HepG2 (cell line): Measurements from ENCODE around the gene CIBAR2. TPM values are rescaled to one million over a fixed set of nuclear protein-coding genes. Genes with fewer than 3 reads are reported as not detected.

Experiments used
- ATAC-seq: fragments of 200-7000 bp; cut with Tn5 transposase; 3 replicates; pipeline ENCODE4 v1.9.1; 2020; ENCODE audit warnings: mild to moderate bottlenecking, moderate library complexity
- BruUV-seq: library from RNA; stranded (reverse); fragments of 400-500 nt; replicated peaks from 2 replicates; lab custom pipeline; 2021; lab: Mats Ljungman, UMichigan
- CTCF ChIA-PET: fragments of 300-600 bp; formaldehyde crosslinking; extraction: SDS; loops from one replicate; lab custom pipeline; 2021; ENCODE audit warnings: low total read pairs, inconsistent platforms, low intra/inter-chr PET ratio; lab: Yijun Ruan, JAX
- POLR2A ChIA-PET: fragments of 350-600 bp; sonication (Branson Sonifier 250); formaldehyde crosslinking; loops from one replicate; lab custom pipeline; 2020; ENCODE audit warnings: antibody characterized with exemption, inconsistent platforms; lab: Yijun Ruan, JAX
- DNase-seq: peaks from one replicate; pipeline ENCODE4 v3.0.0-alpha.2; 2015; ENCODE audit warnings: low spot score
- FAIRE-seq: peaks from 3 replicates; lab custom pipeline; 2011; peaks lifted over from hg19 to GRCh38; lab: Jason Lieb, UNC
- H2AFZ ChIP-seq: one replicate; pipeline ENCODE4 v1.6.1; 2011; ENCODE audit warnings: low read length, inconsistent platforms
- H3K27ac ChIP-seq: fragments of 300-600 bp; 3 replicates; pipeline ENCODE4 v1.8.0; 2011; ENCODE audit warnings: mixed run types, mild to moderate bottlenecking, mixed read lengths, low read length, inconsistent platforms; ENCODE audit not compliant: insufficient read depth; ENCODE audit errors: extremely low read length
- H3K27me3 ChIP-seq, 2 experiments: fragments of 200-600 bp in 1 of 2; 2 replicates in 1 of 2; 3 replicates in 1 of 2; pipeline versions ENCODE4 v1.6.0 to v1.8.0; 2011; ENCODE audit warnings: low read length in 2 of 2, mild to moderate bottlenecking in 2 of 2, moderate library complexity in 2 of 2, inconsistent platforms in 1 of 2; ENCODE audit not compliant: insufficient read depth in 2 of 2, control insufficient read depth in 1 of 2
- H3K36me3 ChIP-seq, 2 experiments: fragments of 200-600 bp in 1 of 2; replicated peaks in 1 of 2; 2 replicates in 1 of 2; 3 replicates in 1 of 2; pipeline versions ENCODE4 v1.5.1 to v1.8.0; 2011; ENCODE audit warnings: low read length in 2 of 2, inconsistent platforms in 1 of 2; ENCODE audit not compliant: insufficient read depth in 2 of 2, control insufficient read depth in 1 of 2
- H3K4me1 ChIP-seq: 2 replicates; pipeline ENCODE4 v1.5.1; 2012; ENCODE audit warnings: low read length, inconsistent platforms; ENCODE audit not compliant: insufficient read depth
- H3K4me2 ChIP-seq: 2 replicates; pipeline ENCODE4 v1.6.0; 2011; ENCODE audit warnings: low read depth, low read length, inconsistent platforms
- H3K4me3 ChIP-seq, 3 experiments: fragments of 200-600 bp in 1 of 3; sonication (generic), shearing (Covaris generic) in 1 of 3; replicated peaks in 1 of 3; 2 replicates each; pipeline ENCODE4 v1.5.1; 2011 to 2016; ENCODE audit warnings: low read length in 3 of 3, inconsistent platforms in 2 of 3, low read depth in 2 of 3, mild to moderate bottlenecking in 2 of 3, control low read depth in 1 of 3, mixed read lengths in 1 of 3; ENCODE audit not compliant: insufficient read depth in 1 of 3
- H3K79me2 ChIP-seq: one replicate; pipeline ENCODE4 v1.6.1; 2011; ENCODE audit warnings: low read length, inconsistent platforms; ENCODE audit not compliant: insufficient read depth
- H3K9ac ChIP-seq: 2 replicates; pipeline ENCODE4 v1.6.0; 2011; ENCODE audit warnings: mild to moderate bottlenecking, low read depth, low read length, inconsistent platforms; ENCODE audit not compliant: insufficient read depth
- H3K9me3 ChIP-seq: 2 replicates; pipeline ENCODE4 v1.5.1; 2012; ENCODE audit warnings: mild to moderate bottlenecking, low read length
- H4K20me1 ChIP-seq: 2 replicates; pipeline ENCODE4 v1.6.0; 2011; ENCODE audit warnings: inconsistent platforms, mild to moderate bottlenecking, low read length, moderate library complexity; ENCODE audit not compliant: insufficient read depth
- FOXO4 ChIP-seq: sonication (generic); formaldehyde crosslinking; conservative IDR thresholded peaks from 2 replicates; pipeline ENCODE4 v1.8.1; 2023; ENCODE audit warnings: missing genetic modification reagents
- MNT ChIP-seq: fragments of 450-650 bp; IDR thresholded peaks from 2 replicates; pipeline ENCODE4 v1.6.1; 2016
- ZNF704 ChIP-seq: sonication (generic); formaldehyde crosslinking; IDR thresholded peaks from 2 replicates; pipeline ENCODE4 v1.8.1; 2023; ENCODE audit warnings: mild to moderate bottlenecking, inconsistent platforms, moderate library complexity, missing genetic modification reagents, borderline replicate concordance
- WGBS: methylation state at CpG from one replicate; pipeline ENCODE4 v1.1.6; 2017; ENCODE audit warnings: low lambda C conversion rate; 5-methylcytosine and 5-hydroxymethylcytosine counted together
- in situ Hi-C: cut with HindIII; loops from 2 replicates; pipeline ENCODE4 v1.10.0; 2017; ENCODE audit warnings: low pct_unique_long_range_greater_than_20kb; ENCODE audit not compliant: extremely low pct_ligation_motif_present
- intact Hi-C: fragments of 100-400 bp; cut with micrococcal nuclease; formaldehyde crosslinking; loops from one replicate; pipeline ENCODE4 v1.10.0; 2022; ENCODE audit not compliant: unreplicated experiment
- polyA plus RNA-seq, 8 experiments: library from polyadenylated mRNA; depleted of rRNA in 3 of 8; stranded (reverse) in 7 of 8; unstranded in 1 of 8; fragments of >200 nt; fragmentation: Illumina TruSeq in 4 of 8; extraction: Trizol in 4 of 8; gene quantifications; 2 replicates each; pipeline versions ENCODE4 v1.2.1 to v1.2.3, GENCODE V29; 2011 to 2016; ENCODE audit warnings: low read depth in 4 of 8, missing spikeins in 1 of 8, mixed read lengths in 1 of 8; ENCODE audit not compliant: insufficient read depth in 1 of 8
- total RNA-seq, 5 experiments: library from RNA; depleted of rRNA; stranded (reverse); fragments of >200 nt; fragmentation: Illumina TruSeq; extraction: Trizol; gene quantifications; 2 replicates each; pipeline ENCODE4 v1.2.3, GENCODE V29; 2016; ENCODE audit warnings: low read depth in 1 of 5

CIBAR2 gene
- total and polyA plus RNA-seq, 2 of the 13 experiments (the other 11 are each of a cell fraction or from before 2014, with no cell fraction given): not detected

- no peak for TF ChIP-seq MNT
- 0 out of 2 replicates have a peak, but pooled peaks have one; percentile 17 for TF ChIP-seq ZNF704 (CRISPR knock-in tag)
- TF ChIP-seq FOXO4: 0 out of 2 replicates have a peak, but pooled peaks have one; percentile 44
- H3K79me2 ChIP-seq: no peaks in the 10 kb centered on the region
- no peak overlapping the region for H3K4me3 ChIP-seq
- H3K36me3 ChIP-seq: no peaks in the 10 kb centered on the region
- WGBS: 79% methylated on average over 8 of the region's 8 CpGs
- no peak overlapping the region for H3K9ac ChIP-seq
- no peaks in the 10 kb centered on the region for H3K9me3 ChIP-seq
- intact Hi-C loops (no loop called here), in situ Hi-C loops (loop anchor here (10.0 kb wide), 1 partner anchor 62 kb away; no protein-coding TSS in a partner anchor)
- H3K4me1 ChIP-seq: peaks cover 71% of the 10 kb centered on the region
- ATAC-seq: no peak
- H3K27ac ChIP-seq: no peak overlapping the region
- H3K4me2 ChIP-seq: peak overlapping the region; percentile 0; the same call in 1 of the 2 replicates
- POLR2A ChIA-PET: interaction anchor here (3.0 kb wide), 3 partner anchors 11 to 17 kb away, joined by 16 to 24 read pairs (median 21); no protein-coding TSS in a partner anchor
- H4K20me1 ChIP-seq: no peaks in the 10 kb centered on the region
- no peak for FAIRE-seq
- CTCF ChIA-PET: no interaction called here
- peaks cover 1 to 22% of the 10 kb centered on the region in 2 experiments; a peak in 4 of 5 replicates for H3K27me3 ChIP-seq
- BruUV-seq: no TSS peak
- DNase-seq: no peak
- H2AFZ ChIP-seq: no peak overlapping the region
These were observed 40.8 kb upstream of the CIBAR2 start for GRCh38 chr16:85153046-85153445.
